Heart left ventricle (tissue), 13 donors: Measurements from ENCODE around the gene ATOH7.

ENCODE experiments used
- POLR2A ChIP-seq, 2 donors: fragments of 450-650 bp; IDR thresholded peaks; one replicate each; pipeline ENCODE4 v1.6.1; 2017; ENCODE audit warnings: antibody characterized with exemption in 2 of 2, mild to moderate bottlenecking in 2 of 2, moderate library complexity in 2 of 2
- TF ChIP-seq, protein P1 (sequence below), 12 donors: fragments of 200-600 bp; sonication (generic) in 4 of 12; IDR thresholded peaks; one replicate each; pipeline versions ENCODE4 v1.5.0 to v1.8.0; 2018 to 2022; ENCODE audit warnings: antibody characterized with exemption in 12 of 12, mild to moderate bottlenecking in 5 of 12
- donor health status: ischemic (EF 13 %, LVEDD 7.1; RV severe dilation, severe dysfunction).
- donor health status: DM: no; HTN: yes; CAD: no.
- donor health status: DM: no; HTN: no; CAD: no.
- donor health status: ischemic (EF 25% LVEDD 6.9; RV normal size, moderate dysfunction).
- donor health status: ischemic (EF 25% LVEDD 5.7; RV mildly dilated, moderate dysfunction).
- donor health status: ischemic (EF 35%, LVEDD 5.7; RV mildly dilated, moderate dysfunction).
- donor health status: nonischemic (EF 11% LVEDD 7.7; RV severe dilation, severe dysfunction).
- donor health status: DM: yes; HTN: yes; CAD: no.
- donor health status: PGD.
- donor health status: ischemic (EF 29% LVEDD 5.4; RV normal size, mild dysfunction).
- donor health status: nonischemic (EF 23%, LVEDD 6.1; RV moderate dilation, normal function).

GRCh38 chr10:68231817-68232251, at the start of gene ATOH7:
- TF ChIP-seq, protein P1, sequence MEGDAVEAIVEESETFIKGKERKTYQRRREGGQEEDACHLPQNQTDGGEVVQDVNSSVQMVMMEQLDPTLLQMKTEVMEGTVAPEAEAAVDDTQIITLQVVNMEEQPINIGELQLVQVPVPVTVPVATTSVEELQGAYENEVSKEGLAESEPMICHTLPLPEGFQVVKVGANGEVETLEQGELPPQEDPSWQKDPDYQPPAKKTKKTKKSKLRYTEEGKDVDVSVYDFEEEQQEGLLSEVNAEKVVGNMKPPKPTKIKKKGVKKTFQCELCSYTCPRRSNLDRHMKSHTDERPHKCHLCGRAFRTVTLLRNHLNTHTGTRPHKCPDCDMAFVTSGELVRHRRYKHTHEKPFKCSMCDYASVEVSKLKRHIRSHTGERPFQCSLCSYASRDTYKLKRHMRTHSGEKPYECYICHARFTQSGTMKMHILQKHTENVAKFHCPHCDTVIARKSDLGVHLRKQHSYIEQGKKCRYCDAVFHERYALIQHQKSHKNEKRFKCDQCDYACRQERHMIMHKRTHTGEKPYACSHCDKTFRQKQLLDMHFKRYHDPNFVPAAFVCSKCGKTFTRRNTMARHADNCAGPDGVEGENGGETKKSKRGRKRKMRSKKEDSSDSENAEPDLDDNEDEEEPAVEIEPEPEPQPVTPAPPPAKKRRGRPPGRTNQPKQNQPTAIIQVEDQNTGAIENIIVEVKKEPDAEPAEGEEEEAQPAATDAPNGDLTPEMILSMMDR (IDR thresholded peaks at IDR 0.05): no peak
- no peak for TF ChIP-seq POLR2A (IDR thresholded peaks at IDR 0.05)
